Measurements from ENCODE around the gene SEMA4D.

GRCh38 chr9:89357331-89358197 lies 140.3 kb downstream of the SEMA4D start:
- TF ChIP-seq EZH2 (IDR thresholded peaks at IDR 0.05; ENCODE audit: borderline replicate concordance): no peak
- TF ChIP-seq CTCF (IDR thresholded peaks at IDR 0.05; ENCODE audit: poor library complexity): no peak
